GM18873 (cell line): ENCODE results near the gene TMEM128.
A peak's percentile ranks its signal among the peaks of the same experiment; 100 is the strongest.

Source experiments
- ATAC-seq: cut with Tn5 transposase; IDR thresholded peaks from one replicate; pipeline ENCODE4 v1.9.1; 2021; ENCODE audit warnings: mild to moderate bottlenecking, moderate library complexity, moderate number of reproducible peaks; ENCODE audit not compliant: unreplicated experiment, low FRiP score

TMEM128 gene

GRCh38 chr4:4248029-4248884, at the start of gene TMEM128:
Gene TMEM128, minus strand, starts transcription at chr4:4248223. Its CDS starts 21 bp downstream, at chr4:4248202.
- ATAC-seq = peak; percentile 81

DNA sequence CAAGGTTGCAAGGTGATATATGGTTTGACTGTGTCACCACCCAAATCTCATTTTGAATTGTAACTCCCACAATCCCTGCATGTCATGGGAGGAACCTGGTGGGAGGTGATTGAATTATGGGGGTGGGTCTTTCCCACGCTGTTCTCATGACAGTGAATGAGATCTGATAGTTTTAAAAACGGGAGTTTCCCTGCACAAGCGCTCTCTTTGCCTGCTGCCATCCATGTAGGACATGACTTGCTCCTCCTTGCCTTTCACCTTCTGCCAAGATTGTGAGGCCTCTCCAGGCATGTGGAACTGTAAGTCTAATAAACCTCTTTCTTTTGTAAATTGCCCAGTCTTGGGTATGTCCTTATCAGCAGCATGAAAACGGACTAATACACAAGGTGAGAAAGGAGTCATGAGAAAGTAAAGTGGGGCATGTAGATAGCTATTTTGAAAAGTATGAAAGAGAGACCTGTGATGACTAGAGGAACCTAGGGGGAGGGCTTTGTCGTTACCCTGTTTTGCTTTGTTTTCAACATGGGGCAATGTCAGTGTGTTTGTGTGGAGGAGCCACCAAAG, 48.3 kb upstream of the TMEM128 start:
- ATAC-seq = no peak

DNA sequence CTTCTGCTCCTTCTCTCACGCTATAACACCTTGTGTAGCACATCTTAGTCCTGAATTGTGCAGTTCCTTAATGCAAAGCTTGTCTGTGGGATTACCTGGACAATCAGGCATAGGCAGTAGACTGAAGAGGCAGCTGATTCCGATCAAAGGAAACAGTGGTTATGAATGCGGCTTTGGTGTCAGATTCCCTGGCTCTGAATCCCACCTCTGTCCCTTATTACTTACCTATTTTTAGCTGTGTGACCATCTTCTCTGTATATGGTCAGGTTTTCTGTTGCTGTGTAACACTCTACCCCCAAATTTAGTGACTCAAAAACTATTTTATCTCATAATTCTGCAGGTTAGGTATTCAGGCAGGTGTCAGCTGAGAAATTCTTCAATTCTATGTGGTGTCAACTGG, 45.3 kb upstream of the TMEM128 start:
- no peak for ATAC-seq

GRCh38 chr4:4289941-4290850, 42.2 kb upstream of the TMEM128 start, which contains the start of the genes LYAR and ZBTB49:
Gene LYAR, minus strand, starts transcription at chr4:4290154. Its CDS starts 6,412 bp downstream, at chr4:4283742.
Gene ZBTB49, plus strand, starts transcription at chr4:4290251. Its CDS starts 9,695 bp downstream, at chr4:4299946.
- ATAC-seq = peak; percentile 79

DNA sequence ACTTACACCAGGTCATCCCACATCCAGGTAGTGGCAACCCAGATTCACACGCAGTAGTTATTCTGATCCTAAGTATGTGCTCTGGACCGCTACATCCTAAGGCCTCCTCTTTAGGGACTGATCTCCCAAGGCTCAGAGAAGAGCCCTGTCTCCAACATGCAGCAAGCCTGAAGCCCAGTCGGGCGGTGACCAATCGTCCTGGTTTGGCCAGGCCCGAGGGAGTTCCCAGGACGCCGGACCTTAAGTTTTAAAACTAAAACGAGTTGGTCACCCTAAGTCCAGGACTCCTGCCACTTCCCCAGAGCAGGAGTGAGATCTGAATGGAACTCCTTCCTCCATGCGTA, 41.5 kb upstream of the TMEM128 start:
- ATAC-seq = peak; percentile 20

GRCh38 chr4:4289055-4289454, 41.0 kb upstream of the TMEM128 start:
- no peak for ATAC-seq

- no peak for ATAC-seq
Observed at GRCh38 chr4:4288098-4288497, 40.1 kb upstream of the TMEM128 start.

GRCh38 chr4:4284827-4285618, 37.0 kb upstream of the TMEM128 start:
- no peak for ATAC-seq

DNA sequence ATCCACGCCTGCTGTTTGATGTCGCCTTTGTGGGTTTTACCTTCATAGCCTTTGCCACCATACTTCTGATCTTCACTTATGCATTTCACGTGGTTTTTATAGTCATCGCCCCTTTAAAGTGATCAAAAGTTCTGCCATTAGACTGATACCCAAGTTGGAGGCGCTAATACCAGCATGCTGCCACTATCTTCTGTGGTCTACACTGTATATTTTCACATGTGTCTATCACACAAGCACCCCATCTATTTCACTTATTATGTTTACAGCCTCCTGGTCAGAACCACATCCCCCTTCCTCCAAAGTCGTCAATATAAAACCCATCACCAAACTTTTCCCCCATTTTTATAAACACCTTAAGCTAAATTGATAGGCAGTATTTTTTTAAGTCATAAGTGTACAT, 33.8 kb upstream of the TMEM128 start:
- no peak for ATAC-seq

DNA sequence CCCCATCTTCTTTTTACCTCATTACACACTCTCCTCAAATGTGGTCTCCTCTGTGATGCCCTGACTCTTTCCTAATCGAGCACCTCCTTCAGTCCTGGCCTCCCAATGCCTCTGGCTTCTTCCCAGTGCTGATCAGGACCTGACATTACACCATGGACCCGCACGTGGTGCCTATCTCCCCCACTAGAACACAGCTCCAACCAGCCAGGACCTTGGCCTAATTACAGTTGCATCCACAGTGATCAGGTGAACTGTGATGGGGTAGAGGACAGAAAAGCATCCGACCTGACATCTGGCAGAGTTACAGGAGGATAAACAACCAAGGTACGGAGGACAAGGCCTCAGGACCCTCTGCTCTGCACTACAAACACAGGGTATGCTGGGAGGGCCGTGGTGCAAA, 29.5 kb upstream of the TMEM128 start:
- ATAC-seq = no peak

DNA sequence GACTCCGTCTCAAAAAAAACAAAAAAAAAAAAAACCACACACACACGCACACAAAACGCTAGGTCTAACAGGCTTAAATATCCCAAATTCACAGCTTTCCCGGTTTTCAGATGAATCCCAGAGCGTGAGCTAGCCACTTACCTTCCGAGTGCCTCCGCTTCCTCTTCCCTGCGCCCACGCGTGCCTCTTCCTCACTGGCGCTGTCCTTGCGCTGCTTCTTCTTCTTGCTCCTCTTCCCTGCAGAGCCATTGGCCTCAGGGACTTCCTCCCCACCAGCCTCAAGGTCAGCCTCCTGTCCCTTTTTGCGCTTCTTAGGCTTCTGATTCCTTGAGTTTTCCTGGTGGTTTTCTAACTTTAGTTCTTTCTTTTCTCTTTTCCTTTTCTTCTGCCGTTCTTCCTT, 26.2 kb upstream of the TMEM128 start:
- ATAC-seq = no peak

GRCh38 chr4:4271912-4272311, 23.9 kb upstream of the TMEM128 start:
- no peak for ATAC-seq

DNA sequence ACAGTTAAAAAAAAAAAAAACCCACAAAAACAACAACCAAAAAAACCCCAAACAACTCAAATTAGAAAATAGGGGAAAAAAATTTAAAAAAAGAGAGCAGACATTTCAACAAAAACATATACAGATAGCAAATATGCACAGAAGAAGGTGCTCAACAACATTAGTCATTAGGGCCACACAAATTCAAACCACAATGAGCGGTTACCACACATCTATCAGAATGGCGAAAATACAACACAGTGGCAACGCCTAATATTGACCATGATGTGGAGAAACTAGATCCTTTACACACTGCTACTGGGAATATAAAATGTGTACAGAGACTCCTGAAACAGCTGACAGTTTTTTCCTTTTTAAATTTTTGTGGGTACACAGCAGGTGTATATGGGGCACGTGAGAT, 22.5 kb upstream of the TMEM128 start:
- no peak for ATAC-seq

GRCh38 chr4:4269856-4270255, 21.8 kb upstream of the TMEM128 start:
- ATAC-seq = no peak

DNA sequence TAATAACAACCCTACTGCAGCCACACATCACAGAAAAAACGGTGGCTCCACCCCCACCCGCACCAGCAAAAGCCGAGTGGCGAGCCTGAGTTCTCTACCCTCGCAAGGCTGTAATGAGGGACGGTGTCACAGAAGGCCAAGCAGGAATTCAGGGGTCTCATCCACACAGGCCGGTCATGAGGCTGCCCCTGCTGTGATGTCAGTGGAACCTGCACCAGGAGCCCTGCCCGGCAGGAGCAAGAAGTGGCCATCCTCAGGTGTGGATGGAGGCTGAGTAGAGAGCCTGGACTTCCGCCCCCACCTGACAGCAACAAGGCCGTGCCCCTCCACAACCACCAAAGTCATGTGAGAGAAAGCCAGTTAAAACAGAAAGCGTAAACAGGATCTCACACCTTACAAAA, 21.3 kb upstream of the TMEM128 start:
- no peak for ATAC-seq

- no peak for ATAC-seq
Observed at GRCh38 chr4:4268776-4269175, 20.8 kb upstream of the TMEM128 start.

DNA sequence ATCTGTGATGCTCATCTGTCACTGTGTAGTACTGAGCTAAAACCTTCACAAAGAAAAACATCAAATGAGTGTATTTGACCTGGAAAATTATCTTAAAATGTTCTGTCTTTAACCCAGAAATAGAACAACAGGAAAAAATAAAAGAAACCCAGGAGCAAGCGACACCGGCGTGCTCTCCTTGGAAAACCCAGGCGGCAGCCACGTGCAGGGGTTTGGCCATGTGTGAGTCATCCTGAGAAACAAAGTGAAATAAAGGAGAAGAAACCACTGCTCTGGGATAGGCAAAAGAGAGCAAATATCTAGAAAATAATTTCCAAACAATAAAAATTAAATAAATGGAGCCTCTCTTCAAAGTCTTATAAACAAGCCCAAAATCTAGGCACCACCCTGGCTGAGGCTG, 20.0 kb upstream of the TMEM128 start:
- ATAC-seq = no peak

- ATAC-seq = no peak
Observed at GRCh38 chr4:4260185-4260751, 12.2 kb upstream of the TMEM128 start.

GRCh38 chr4:4259484-4260100, 11.6 kb upstream of the TMEM128 start:
- ATAC-seq = no peak
